ENCODE measurements around the gene LAMB1. TPM values are rescaled to one million over a fixed set of nuclear protein-coding genes. Genes with fewer than 3 reads are reported as not detected.

LAMB1 gene
- total RNA-seq, 1 donor: 410 TPM

GRCh38 chr7:107994421-107995030 lies 8.4 kb downstream of the LAMB1 start:
- peaks cover 67% of the 10 kb centered on the region for H3K4me1 ChIP-seq (ENCODE audit: insufficient read depth, low read length)

DNA sequence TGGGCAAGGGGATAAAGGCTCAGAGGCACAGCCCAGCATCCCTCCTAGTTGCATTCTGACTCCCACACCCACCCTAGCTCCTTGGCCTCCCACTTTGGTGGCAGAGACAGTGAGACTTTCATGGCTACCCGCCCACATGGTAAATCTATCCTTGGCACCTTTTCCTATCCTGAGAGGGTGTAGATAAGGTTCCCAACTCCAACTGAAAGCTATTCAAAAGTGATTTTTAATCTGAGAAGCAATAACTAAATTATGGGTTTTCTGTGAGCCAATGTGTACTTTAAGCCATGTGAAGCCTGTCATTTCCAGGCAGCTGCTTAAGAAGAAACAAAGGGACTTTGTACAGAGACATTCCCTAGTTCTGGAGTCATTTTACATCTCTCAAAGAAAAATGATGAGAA lies 9.1 kb downstream of the LAMB1 start:
- Histone ChIP-seq H3K9me3 (ENCODE audit: low read depth, low read length) (no peaks in the 10 kb centered on the region), H3K4me3 (ENCODE audit: insufficient read depth, low read length) (no peak overlapping the region), H3K4me2 (ENCODE audit: insufficient read depth, low read length) (no peak overlapping the region), H3K79me2 (ENCODE audit: insufficient read depth, low read length) (peaks cover 32% of the 10 kb centered on the region), H3K4me1 (ENCODE audit: insufficient read depth, low read length) (peaks cover 67% of the 10 kb centered on the region), H3K36me3 (ENCODE audit: insufficient read depth, low read length) (peaks cover 64% of the 10 kb centered on the region), H4K20me1 (ENCODE audit: insufficient read depth, low read length) (no peaks in the 10 kb centered on the region), H3K27me3 (ENCODE audit: insufficient read depth, low read length) (no peaks in the 10 kb centered on the region), H3K27ac (ENCODE audit: low read depth, low read length) (peak overlapping the region; percentile 73), H2AFZ (ENCODE audit: low read length) (no peak overlapping the region)
- no peak for DNase-seq (ENCODE audit: insufficient read length, low spot score, missing footprints)
- TF ChIP-seq, protein P1, sequence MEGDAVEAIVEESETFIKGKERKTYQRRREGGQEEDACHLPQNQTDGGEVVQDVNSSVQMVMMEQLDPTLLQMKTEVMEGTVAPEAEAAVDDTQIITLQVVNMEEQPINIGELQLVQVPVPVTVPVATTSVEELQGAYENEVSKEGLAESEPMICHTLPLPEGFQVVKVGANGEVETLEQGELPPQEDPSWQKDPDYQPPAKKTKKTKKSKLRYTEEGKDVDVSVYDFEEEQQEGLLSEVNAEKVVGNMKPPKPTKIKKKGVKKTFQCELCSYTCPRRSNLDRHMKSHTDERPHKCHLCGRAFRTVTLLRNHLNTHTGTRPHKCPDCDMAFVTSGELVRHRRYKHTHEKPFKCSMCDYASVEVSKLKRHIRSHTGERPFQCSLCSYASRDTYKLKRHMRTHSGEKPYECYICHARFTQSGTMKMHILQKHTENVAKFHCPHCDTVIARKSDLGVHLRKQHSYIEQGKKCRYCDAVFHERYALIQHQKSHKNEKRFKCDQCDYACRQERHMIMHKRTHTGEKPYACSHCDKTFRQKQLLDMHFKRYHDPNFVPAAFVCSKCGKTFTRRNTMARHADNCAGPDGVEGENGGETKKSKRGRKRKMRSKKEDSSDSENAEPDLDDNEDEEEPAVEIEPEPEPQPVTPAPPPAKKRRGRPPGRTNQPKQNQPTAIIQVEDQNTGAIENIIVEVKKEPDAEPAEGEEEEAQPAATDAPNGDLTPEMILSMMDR (IDR thresholded peaks at IDR 0.05; ENCODE audit: extremely low read depth, low read depth, low read length): no peak

More at GRCh38 chr7:107994421-107995030, 8.4 kb downstream of the LAMB1 start:
- TF ChIP-seq, protein P1 (IDR thresholded peaks at IDR 0.05; ENCODE audit: extremely low read depth, low read depth, low read length): no peak
- H3K4me2 ChIP-seq (ENCODE audit: insufficient read depth, low read length): peak overlapping the region; percentile 53
- H3K4me3 ChIP-seq (ENCODE audit: insufficient read depth, low read length): no peak overlapping the region
- H4K20me1 ChIP-seq (ENCODE audit: insufficient read depth, low read length): no peaks in the 10 kb centered on the region
- H3K27me3 ChIP-seq (ENCODE audit: insufficient read depth, low read length): no peaks in the 10 kb centered on the region
- DNase-seq (ENCODE audit: insufficient read length, low spot score, missing footprints): no peak
- H2AFZ ChIP-seq (ENCODE audit: low read length): no peak overlapping the region
- H3K9me3 ChIP-seq (ENCODE audit: low read depth, low read length): no peaks in the 10 kb centered on the region
- H3K79me2 ChIP-seq (ENCODE audit: insufficient read depth, low read length): peaks cover 32% of the 10 kb centered on the region
- H3K27ac ChIP-seq (ENCODE audit: low read depth, low read length): peak overlapping the region; percentile 73
- peaks cover 63% of the 10 kb centered on the region for H3K36me3 ChIP-seq (ENCODE audit: insufficient read depth, low read length)

- H3K36me3 ChIP-seq (ENCODE audit: insufficient read depth, low read length): peaks cover 76% of the 10 kb centered on the region
- peaks cover 26% of the 10 kb centered on the region for H3K4me1 ChIP-seq (ENCODE audit: insufficient read depth, low read length)
- H3K4me3 ChIP-seq (ENCODE audit: insufficient read depth, low read length): no peak overlapping the region
- DNase-seq (ENCODE audit: insufficient read length, low spot score, missing footprints): peak; percentile 79
- H3K79me2 ChIP-seq (ENCODE audit: insufficient read depth, low read length): peaks cover 42% of the 10 kb centered on the region
- peak overlapping the region; percentile 49 for H3K27ac ChIP-seq (ENCODE audit: low read depth, low read length)
- no peak overlapping the region for H2AFZ ChIP-seq (ENCODE audit: low read length)
- H3K9me3 ChIP-seq (ENCODE audit: low read depth, low read length): no peaks in the 10 kb centered on the region
- H3K4me2 ChIP-seq (ENCODE audit: insufficient read depth, low read length): peak overlapping the region; percentile 31
- H4K20me1 ChIP-seq (ENCODE audit: insufficient read depth, low read length): peaks cover 5% of the 10 kb centered on the region
- H3K27me3 ChIP-seq (ENCODE audit: insufficient read depth, low read length): no peaks in the 10 kb centered on the region
- TF ChIP-seq, protein P1 (IDR thresholded peaks at IDR 0.05; ENCODE audit: extremely low read depth, low read depth, low read length): no peak
Measured at GRCh38 chr7:107989618-107990373, 13.2 kb downstream of the LAMB1 start.

- H3K4me1 ChIP-seq (ENCODE audit: insufficient read depth, low read length): no peaks in the 10 kb centered on the region
- H3K4me2 ChIP-seq (ENCODE audit: insufficient read depth, low read length): no peak overlapping the region
- peaks cover 11% of the 10 kb centered on the region for H4K20me1 ChIP-seq (ENCODE audit: insufficient read depth, low read length)
- no peaks in the 10 kb centered on the region for H3K27me3 ChIP-seq (ENCODE audit: insufficient read depth, low read length)
- no peaks in the 10 kb centered on the region for H3K9me3 ChIP-seq (ENCODE audit: low read depth, low read length)
- TF ChIP-seq, protein P1 (IDR thresholded peaks at IDR 0.05; ENCODE audit: extremely low read depth, low read depth, low read length): peak; percentile 24
- DNase-seq (ENCODE audit: insufficient read length, low spot score, missing footprints): no peak
- no peak overlapping the region for H3K4me3 ChIP-seq (ENCODE audit: insufficient read depth, low read length)
- H3K79me2 ChIP-seq (ENCODE audit: insufficient read depth, low read length): peaks cover 41% of the 10 kb centered on the region
- peaks cover 86% of the 10 kb centered on the region for H3K36me3 ChIP-seq (ENCODE audit: insufficient read depth, low read length)
- H2AFZ ChIP-seq (ENCODE audit: low read length): no peak overlapping the region
- no peak overlapping the region for H3K27ac ChIP-seq (ENCODE audit: low read depth, low read length)
Measured at GRCh38 chr7:107982918-107983389, 20.0 kb downstream of the LAMB1 start.
